ENCODE results near the gene PNMA5.
"Not testable (repeated sequence)": the region's sequence is repeated elsewhere in the genome, so short reads cannot be mapped to it uniquely, and the experiment has no call there.

The PNMA5 gene

DNA sequence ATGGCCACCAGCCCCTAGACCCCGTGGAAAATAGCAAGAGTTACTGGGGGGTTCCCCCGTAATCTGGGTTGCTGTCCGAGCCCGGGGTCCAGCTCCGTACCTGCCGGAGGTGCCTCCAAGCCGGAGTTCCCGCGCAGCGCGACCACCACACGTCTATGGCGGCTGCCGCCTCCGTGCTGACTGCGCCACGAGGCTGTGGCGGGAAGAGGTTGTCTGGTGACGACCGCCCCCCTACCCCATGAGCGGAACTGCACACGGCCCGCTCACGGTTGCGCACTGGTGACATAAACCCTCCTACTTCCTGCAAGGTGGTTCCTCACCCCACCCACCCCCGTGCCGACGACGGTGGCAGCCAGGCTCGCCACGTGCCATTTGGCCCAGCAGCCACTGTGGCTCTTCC is at the start of gene PNMA5:
Gene PNMA5 (minus strand): TSS at position 184 of the 400 bp plus-strand sequence. CDS start 2,518 bp downstream, outside the sequence.
- no peak for DNase-seq

DNA sequence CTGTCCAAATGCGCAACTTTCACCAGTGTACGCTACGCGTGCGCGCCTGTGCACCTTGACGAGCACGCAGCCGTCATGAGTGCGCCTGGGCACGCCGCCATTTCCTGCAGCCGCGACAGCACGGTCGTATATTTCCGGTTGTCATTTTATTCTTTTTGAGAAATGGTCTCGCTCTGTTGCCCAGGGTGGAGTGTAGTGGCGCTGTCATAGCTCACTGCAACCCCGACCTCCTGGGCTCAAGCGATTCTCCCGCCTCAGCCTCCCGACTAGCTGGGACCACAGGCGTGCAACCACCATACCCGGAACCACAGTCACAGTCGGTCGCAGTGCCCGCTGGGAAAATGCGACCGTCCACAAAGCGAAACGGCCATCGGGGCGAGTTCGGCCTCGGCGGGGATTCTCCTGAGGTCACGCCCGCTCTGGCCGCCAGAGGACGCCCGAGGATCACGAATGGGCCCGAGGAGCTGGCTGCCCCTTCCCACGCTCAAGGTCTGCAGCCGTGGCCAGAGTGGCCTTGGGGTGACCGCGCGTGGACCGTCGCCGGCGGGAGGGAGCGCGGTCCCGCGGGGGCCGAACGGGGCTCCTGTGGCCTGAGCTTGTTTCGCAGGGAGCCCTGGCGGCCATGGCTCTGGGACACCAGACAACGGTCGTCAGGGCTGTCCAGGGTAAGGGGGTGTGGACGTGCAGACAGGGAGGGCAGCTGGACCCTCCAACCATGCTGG is 38.6 kb upstream of the PNMA5 start:
- DNase-seq, result peak; percentile 63 to 73

DNA sequence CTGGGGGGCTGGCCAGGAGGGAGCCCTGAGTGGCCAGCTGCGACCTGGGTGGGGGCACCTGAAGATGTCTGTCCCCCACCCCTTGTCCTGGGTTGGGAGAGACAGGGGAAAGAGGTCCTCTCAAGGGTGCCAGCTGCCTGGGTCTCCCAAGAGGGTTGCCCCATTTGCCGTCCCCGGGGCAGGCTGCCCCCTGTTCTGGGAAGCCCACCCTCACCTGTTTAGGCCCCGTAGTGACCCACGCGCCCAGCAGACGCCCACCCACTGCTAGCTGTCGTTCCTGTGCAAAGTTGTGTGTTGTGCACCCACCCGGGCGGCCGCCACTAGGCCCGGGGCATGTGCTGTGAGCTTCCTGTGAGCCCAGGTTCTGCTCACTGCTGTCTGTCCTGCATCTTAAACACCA is 36.9 kb upstream of the PNMA5 start:
- no peak for DNase-seq

DNA sequence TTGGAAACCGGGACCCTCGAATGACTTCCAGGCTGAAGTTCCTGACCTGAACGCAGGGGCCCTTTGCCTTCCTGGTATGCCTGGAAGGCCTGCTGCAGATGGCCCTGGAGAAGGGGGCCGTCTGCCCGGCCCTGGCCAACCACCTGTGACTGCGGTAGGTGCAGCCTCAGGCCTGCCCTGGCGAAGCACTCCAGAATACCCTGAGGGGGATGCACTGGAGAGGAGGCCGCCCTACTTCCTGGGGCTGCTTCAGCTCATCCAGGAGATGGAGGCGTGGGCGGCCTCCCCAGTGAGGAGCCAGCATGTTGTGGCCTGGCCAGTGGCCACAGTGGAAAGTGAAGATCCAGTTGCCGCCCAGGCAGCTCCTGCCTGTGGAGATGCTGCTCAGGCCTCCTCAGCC is 36.0 kb upstream of the PNMA5 start:
- DNase-seq, result no peak

DNA sequence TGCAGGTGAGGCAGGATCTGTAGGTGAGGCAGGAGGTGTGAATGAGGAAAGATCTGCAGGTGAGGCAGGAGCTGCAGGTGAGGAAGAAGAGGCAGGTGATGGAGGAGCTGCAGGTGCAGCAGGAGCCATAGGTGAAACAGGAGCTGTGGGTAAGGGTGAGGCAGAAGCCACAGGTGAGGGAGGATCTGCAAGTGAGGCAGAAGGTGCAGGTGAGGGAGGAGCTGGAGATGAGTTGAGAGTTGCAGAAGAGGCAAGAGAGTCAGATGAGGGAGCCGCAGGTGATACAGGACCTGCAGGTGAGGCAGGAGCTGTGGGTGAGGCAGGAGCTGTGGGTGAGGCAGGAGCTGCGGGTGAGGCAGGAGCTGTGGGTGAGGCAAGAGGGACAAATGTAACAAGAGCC is 35.2 kb upstream of the PNMA5 start:
- DNase-seq, result no peak

DNA sequence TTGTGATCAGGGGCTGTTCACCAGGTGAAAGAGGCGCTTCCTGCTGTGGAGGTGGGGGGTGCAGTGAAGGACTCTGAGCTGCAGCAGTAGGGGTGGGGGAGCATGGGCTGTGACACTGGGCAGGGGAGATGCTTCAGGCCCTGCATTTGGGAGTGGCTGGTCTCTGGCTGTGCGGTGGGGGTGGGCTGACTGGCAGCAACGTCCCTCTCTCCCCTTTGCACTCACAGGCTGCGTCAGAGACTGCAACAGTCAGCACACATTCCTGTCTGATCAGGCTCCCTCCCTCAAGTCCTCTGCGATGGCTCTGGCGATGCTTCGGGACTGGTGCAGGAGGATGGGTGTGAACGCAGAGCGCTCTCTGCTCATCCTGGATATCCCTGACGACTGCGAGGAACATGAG is 34.6 kb upstream of the PNMA5 start:
- not testable (repeated sequence) for DNase-seq

DNA sequence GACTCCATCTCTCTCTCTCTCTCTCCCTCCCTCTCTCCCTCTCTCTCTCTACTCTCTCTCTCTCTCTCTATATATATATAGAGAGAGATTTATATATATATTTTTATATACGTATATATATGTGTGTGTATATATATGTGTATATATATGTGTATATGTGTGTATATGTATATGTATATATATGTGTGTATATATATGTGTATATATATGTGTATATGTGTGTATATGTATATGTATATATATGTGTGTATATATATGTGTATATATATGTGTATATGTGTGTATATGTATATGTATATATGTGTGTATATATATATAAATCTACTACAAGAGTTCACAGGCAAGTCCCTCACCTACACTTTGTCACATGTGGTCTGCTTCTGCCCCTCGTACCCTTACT is 32.6 kb upstream of the PNMA5 start:
- not testable (repeated sequence) for DNase-seq

DNA sequence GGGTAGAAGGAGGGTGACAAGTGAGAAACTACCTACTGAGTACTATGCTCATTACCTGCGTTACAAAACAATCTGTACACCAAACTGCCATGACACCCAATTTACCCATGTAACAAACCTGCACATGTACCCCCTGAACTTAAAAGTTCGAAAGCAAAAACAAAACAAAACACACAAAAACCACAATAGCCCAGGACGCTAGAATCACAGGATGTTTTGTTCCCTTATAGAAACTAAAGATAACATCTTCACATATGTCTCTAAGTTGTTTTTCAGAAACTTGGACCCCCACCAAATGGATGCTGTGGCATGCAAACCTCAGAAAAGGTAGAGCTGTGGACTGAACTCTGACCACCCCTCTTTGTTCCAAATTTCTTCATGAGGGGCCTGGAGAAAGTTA is 25.2 kb upstream of the PNMA5 start:
- DNase-seq, result no peak

DNA sequence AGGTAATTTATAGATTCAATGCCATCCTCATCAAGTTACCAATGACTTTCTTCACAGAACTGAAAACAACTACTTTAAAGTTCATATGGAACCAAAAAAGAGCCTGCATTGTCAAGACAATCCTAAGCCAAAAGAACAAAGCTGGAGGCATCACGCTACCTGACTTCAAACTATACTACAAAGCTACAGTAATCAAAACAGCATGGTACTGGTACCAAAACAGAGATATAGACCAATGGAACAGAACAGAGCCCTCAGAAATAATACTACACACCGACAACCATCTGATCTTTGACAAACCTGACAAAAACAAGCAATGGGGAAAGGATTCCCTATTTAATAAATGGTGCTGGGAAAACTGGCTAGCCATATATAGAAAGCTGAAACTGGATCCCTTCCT is 23.3 kb upstream of the PNMA5 start:
- not testable (repeated sequence) for DNase-seq

DNA sequence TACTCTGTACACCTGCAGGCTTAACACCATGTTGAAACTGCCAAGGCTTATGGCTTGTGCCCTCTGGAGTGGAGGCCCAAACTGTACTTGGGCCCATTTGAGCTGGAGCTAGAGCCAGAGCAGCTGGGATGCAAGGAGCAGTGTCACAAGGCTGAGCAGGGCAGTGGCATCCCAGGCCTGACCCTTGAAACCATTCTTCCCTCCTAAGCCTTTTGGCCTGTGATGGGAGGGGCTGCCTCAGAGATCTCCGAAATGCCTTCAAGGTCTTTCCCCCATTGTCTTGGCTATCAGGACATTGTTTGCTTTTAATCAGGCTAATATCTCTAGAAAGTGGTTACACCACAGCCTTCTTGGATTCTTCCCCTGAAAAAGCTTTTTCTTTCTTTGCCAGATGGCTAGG is 10.9 kb upstream of the PNMA5 start:
- no peak for DNase-seq

DNA sequence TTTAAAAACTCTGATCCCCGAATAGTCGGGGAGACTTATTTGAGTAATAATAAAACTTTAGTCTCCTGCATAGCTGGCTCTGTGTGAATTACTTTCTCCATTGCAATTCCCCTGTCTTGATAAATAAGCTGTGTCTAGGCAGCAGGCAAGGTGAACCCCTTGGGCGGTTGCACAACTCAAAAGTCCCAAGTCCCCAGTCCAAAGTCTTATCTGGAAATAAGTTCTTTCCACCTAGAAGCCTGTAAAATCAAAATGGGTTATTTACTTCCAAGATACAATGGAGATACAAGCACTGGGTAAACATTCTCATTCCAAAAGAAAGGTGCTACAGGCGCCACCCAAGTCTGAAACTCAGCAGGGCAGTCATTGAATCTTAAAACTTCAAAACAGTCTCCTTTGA is 10.1 kb upstream of the PNMA5 start:
- no peak for DNase-seq

DNA sequence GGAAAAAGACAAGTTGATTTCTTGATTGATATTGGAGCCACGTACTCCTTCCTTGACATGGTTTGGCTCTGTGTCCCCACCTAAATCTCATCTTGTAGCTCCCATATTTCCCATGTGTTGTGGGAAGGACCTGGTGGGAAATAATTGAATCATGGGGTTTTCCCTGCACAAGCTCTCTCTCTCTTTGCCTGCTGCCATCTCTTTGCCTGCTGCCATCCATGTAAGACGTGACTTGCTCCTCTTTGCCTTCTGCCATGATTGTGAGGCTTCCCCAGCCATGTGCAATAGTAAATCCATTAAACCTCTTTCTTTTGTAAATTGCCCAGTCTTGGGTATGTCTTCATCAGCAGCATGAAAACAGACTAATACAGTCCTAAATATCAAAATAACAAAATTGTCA is 8.3 kb upstream of the PNMA5 start:
- not testable (repeated sequence) for DNase-seq

DNA sequence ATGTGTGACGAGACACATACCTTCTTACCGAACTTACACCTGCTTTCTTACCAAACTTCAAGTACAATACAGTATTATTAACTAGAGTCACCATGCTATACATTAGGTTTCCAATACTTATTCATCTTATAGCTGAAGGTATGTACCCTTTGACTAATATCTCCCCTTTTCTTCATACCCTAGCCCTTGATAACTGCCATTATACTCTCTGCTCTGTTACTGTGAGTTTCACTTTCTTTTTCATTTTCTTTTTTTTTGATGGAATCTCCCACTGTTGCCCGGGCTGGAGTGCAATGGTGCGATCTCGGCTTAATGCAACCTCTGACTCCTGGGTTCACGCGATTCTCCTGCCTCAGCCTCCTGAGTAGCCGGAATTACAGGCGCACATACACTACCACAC is 3.4 kb upstream of the PNMA5 start:
- no peak for DNase-seq

DNA sequence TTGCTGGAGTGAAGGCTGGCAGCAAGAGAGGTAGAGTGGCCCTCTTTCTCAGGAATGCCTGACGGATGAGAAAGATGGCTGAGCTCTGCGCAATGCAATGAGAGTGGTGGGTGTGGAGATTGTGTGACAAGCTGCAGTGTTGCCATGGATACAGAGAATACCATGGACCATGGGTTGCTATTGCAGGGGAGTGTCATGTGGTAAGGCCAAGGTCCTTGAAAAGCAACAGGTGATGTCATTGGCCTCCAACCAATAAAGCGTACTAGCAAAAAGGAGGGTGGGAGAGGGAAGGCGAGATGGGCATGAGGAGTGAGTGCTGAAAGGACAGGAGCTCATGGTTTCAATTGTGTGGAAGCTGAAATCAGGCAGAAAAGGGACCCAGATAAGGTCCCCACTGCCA is 1.8 kb downstream of the PNMA5 start:
- no peak for DNase-seq

DNA sequence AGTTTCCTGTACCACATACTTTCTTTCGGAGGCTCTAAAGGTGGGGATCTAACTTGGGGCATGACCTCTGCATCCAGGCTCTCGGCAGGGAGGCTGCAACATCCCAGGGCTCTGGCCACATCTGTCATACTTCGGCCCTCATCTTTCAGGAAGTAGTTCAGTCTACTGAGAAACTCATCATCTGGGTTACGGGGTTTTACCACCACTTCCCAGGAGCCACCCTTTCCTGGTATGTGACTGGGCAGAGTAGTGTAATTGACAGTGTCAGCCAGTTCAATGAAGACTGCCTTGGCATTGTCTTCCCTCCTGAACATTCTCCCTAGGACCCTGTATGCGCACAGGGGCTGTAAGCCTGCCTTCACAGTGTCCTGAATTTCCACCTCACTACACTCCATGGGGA is 2.8 kb downstream of the PNMA5 start:
- DNase-seq, result no peak

DNA sequence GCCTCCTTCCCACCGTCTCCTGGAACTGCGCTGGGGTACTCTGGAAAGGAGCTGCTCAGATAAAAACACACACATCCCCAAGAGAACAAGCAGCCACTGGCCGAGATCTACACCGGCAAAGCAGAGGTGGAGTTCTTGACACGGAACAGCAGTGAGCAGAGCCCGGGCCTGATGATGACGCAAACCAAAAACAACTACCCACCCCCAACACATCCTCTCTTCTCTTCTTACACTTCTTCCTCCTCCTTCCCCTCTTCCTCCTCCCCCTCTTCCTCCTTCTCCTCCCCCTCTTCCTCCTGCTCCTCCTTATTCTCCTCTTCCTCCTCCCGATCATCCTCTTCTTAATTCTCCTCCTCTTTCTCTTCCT is 4.6 kb downstream of the PNMA5 start:
- DNase-seq, result peak in 1 of 2 donors; percentile 11

DNA sequence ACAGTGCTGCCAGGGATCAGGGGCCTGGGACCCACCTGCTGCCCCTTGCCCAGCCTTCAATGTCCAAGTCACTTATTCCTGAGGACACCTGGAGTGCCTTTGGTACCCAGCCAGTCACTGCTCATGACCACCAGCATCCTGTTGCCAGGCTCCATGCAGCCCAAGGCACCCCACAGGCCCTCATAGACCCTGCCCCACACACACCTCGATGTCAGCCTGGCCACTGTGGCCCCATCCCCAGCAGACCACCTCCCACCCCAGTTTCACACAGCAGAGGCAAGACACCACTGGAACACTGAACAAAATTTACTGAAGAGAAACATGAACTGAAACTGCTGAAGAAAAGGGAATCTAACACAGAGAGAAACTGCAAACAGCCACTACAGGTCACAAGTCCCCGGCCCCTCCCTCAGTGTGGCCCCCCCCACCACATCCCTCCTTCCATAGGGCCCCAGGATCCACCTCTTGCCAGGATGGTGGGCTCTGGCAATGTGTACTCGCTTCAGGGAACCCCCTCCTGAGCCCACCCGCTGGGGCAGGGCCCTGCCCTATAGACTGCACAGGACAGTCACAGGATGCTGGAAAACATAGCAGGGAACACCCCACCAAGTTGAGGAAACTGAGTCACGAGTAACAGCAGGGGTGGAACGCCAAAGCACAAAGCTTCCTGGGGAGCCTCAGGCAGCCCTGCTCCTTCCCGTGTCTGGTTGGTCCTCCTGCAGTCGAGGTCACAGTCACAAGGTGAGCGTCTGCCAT is 5.2 kb downstream of the PNMA5 start:
- DNase-seq, result no peak

DNA sequence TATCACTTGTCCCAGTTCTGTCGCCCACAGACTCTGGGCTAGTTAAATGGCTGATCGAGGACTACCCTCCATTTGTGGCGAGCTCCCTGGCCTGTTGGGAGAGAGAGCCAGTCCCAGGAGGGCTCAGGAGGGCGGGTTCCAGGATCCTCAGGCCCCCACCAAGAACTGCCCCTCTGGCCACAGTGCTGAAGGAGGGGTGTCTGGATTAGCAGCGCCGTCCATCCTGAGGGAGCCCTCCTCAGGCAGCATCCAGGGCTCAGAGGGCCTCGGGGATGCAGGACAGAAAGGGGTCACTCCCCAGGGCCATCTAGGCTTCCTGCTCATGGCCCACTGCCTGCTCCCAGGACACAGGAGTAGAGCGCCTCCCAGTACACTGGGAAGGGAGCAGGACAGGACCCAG is 6.1 kb downstream of the PNMA5 start:
- no peak for DNase-seq

DNA sequence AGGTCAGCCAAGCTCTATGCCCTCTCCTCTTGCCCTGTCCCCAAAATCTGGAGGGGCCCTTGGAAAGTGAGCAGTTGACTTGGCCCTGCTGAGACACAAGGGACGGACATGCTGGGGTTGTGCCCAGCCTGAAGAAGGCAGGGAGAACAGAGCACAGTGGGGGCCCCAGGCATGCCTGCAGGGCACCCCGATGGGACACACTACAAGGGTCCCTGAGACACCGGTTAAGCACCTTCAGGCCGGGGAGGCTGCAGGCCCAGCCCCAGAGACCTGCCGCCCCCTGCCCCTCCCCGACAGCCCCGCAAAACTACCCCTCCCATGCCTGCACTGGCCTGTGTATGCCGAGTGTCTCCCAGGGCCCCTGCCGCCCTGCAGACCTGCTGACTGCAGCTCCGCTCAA is 6.8 kb downstream of the PNMA5 start:
- DNase-seq, result not testable (repeated sequence)

DNA sequence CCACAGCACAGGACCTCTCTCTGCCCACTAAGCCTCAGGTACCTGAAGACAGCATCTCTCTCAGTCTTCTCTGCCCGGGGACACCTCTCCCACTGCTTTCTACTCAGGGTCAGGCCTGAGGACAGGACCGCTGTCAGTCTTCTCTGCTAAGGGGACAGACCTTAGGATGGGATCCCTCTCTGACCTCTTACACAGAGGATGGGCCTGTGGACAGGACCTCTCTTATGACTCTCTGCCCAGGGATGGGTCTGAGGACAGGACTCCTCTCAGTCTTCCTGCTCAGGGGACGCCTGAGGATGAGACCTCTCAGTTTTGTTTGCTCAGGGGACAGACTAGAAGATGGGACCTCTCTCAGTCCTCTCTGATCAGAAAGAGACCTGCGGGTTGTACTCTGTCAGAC is 8.5 kb downstream of the PNMA5 start:
- not testable (repeated sequence) for DNase-seq

DNA sequence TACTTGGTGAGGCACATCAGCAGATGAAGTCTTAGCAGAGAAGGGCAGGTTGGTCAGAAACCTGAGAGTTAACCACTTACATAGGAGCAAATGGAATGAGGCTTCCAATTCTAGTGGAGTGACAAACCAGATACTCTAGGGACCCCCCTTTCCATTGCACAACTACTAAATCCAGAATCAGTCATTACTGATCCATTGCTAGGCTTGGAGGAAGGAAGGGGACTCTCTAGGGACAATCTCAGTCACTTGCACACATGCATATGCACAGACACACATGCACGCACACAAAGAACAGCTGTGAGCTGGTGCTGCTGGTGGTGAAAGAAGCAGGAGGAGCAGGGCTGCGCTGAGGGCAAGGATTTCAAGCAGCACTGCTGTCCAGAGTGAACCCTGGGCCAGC is 25.7 kb downstream of the PNMA5 start:
- DNase-seq, result no peak

DNA sequence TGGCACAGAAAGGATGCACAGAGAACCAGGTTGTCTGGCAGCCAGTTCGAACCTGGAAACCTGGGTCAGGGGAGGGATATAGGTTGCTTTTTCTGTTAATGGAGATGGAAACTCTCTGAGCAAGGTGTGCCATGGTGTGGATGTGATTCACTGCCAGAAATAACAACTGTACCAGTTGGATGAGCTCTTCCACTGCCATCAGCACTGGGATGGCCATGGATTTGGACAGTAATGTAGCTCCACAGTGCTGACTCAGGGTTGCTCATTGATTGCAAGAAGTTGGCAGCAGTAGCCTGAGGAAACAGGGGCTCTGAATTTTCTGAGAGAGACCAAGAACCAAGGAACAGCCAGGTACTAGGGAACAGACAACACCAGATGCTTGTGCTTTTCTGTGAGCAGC is 33.8 kb downstream of the PNMA5 start:
- DNase-seq, result no peak

DNA sequence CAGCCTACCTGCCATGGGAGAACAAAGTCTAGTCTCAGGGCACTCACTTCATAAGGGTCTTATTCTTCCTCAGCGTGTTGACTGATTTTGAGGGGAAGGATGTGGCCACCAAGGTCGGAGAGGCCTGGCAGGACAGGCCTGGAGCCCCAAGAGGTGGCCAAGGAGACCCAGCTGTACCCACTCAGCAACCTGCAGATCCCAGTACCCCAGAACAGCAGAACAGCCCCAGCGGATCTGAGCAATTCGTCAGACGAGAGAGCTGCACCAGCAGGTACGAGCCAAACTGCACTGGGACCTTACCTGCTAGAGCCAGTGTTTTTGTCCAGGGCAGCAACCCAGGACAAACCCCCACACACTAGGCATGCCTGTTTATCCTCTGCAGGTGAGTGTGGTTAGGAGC is 34.3 kb downstream of the PNMA5 start:
- DNase-seq, result no peak

Measured in CD4-positive, alpha-beta T cell treated with Interferon alpha-2 for 1 hour (primary cell).